Measurements from ENCODE around the gene TPX2.

Gene TPX2

GRCh38 chr20:31831771-31832306 is 92.7 kb downstream of the TPX2 start (continued):
- no peak for TF ChIP-seq CREB5 (CRISPR knock-in tag; IDR thresholded peaks at IDR 0.05; ENCODE audit: low read depth)
- TF ChIP-seq ZNF8 (CRISPR knock-in tag; IDR thresholded peaks at IDR 0.05), result no peak

GRCh38 chr20:31833130-31833930 is 94.2 kb downstream of the TPX2 start:
- ATAC-seq, result peak; percentile 44
- no peak for TF ChIP-seq CSDC2 (CRISPR knock-in tag; IDR thresholded peaks at IDR 0.05)
- TF ChIP-seq ZNF70 (CRISPR knock-in tag; IDR thresholded peaks at IDR 0.05), result no peak
- no peak for TF ChIP-seq GLIS3 (CRISPR knock-in tag; IDR thresholded peaks at IDR 0.05)
- TF ChIP-seq ESRRG (CRISPR knock-in tag; IDR thresholded peaks at IDR 0.05), result no peak
- no peak for TF ChIP-seq ZNF565 (CRISPR knock-in tag; conservative IDR thresholded peaks at IDR 0.05; ENCODE audit: low read depth)
- TF ChIP-seq CSRNP3 (CRISPR knock-in tag; IDR thresholded peaks at IDR 0.05), result no peak
- no peak for TF ChIP-seq ISL1 (CRISPR knock-in tag; IDR thresholded peaks at IDR 0.05)
- TF ChIP-seq ZFP3 (CRISPR knock-in tag; IDR thresholded peaks at IDR 0.05), result no peak

DNA sequence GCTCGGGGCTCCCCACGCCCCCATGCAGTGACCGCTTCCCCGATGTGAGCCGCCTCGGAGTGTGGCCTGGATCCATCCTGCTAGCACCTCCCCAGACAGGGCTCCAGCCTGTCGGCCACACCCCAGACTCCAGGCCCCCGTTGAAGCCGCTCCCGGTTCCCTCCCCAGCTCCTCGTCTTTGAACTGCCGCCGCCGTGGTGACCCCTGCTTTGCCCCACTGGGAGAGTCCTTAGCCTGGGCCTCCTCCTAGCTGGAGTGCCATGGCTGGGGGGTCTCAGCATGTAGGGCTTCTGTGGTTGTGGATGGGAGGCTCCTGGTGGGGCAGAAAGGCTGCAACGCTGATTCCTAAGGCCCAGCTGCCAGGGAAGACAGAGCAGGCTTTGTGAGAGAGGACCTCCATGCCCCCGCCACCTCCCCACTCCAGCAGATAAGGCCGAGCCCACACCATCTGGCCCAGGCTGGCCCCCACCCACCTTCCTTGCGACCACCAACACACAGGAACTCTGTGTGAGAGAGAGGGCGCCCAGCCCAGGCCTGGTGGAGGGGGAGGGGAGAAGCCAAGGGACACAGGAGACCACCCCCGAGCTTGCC is 94.9 kb downstream of the TPX2 start:
- TF ChIP-seq CREB5 (CRISPR knock-in tag; IDR thresholded peaks at IDR 0.05; ENCODE audit: low read depth), result no peak
- no peak for TF ChIP-seq ARNTL (CRISPR knock-in tag; IDR thresholded peaks at IDR 0.05; ENCODE audit: borderline replicate concordance, low read depth)
- no peak for TF ChIP-seq ZNF70 (CRISPR knock-in tag; IDR thresholded peaks at IDR 0.05)
- no peak for TF ChIP-seq POU6F1 (CRISPR knock-in tag; IDR thresholded peaks at IDR 0.05; ENCODE audit: borderline replicate concordance, low read depth)
- TF ChIP-seq TSHZ2 (CRISPR knock-in tag; IDR thresholded peaks at IDR 0.05), result no peak
- no peak for TF ChIP-seq CSDC2 (CRISPR knock-in tag; IDR thresholded peaks at IDR 0.05)
- no peak for TF ChIP-seq CSRNP3 (CRISPR knock-in tag; IDR thresholded peaks at IDR 0.05)
- TF ChIP-seq RARB (CRISPR knock-in tag; IDR thresholded peaks at IDR 0.05), result no peak
- TF ChIP-seq BACH2 (CRISPR knock-in tag; IDR thresholded peaks at IDR 0.05; ENCODE audit: borderline replicate concordance), result no peak
- no peak for TF ChIP-seq ZNF8 (CRISPR knock-in tag; IDR thresholded peaks at IDR 0.05)
- no peak for TF ChIP-seq TOX (CRISPR knock-in tag; IDR thresholded peaks at IDR 0.05; ENCODE audit: borderline replicate concordance)
- no peak for TF ChIP-seq ZFP3 (CRISPR knock-in tag; IDR thresholded peaks at IDR 0.05)
- no peak for ATAC-seq
